Activated CD8-positive, alpha-beta memory T cell treated with anti-CD3 and anti-CD28 coated beads for 24 hours (primary cell): ENCODE results near the gene ZNF91.
"Not testable (repeated sequence)": the region's sequence is repeated elsewhere in the genome, so short reads cannot be mapped to it uniquely, and the experiment has no call there.

Experiments
- DNase-seq: peaks from one replicate; pipeline ENCODE4 v3.0.0-alpha.2; 2020

ZNF91 gene

GRCh38 chr19:23314505-23315251 lies 80.6 kb downstream of the ZNF91 start:
- DNase-seq = no peak

GRCh38 chr19:23313196-23313595 lies 82.1 kb downstream of the ZNF91 start:
- DNase-seq = no peak

- DNase-seq = no peak
Measured at GRCh38 chr19:23312515-23312914, 82.8 kb downstream of the ZNF91 start.

- DNase-seq = no peak
Measured at GRCh38 chr19:23311551-23311950, 83.7 kb downstream of the ZNF91 start.

GRCh38 chr19:23310729-23311211 lies 84.5 kb downstream of the ZNF91 start:
- no peak for DNase-seq

GRCh38 chr19:23309926-23310325 lies 85.3 kb downstream of the ZNF91 start:
- DNase-seq = no peak

GRCh38 chr19:23305555-23305954 lies 89.7 kb downstream of the ZNF91 start:
- no peak for DNase-seq

- DNase-seq = no peak
Measured at GRCh38 chr19:23304238-23304637, 91.0 kb downstream of the ZNF91 start.

GRCh38 chr19:23294141-23294540 lies 101.1 kb downstream of the ZNF91 start:
- DNase-seq = no peak

GRCh38 chr19:23289966-23290365 lies 105.3 kb downstream of the ZNF91 start:
- DNase-seq = not testable (repeated sequence)
